Measurements from ENCODE around the gene ARHGAP26. TPM values are rescaled to one million over a fixed set of nuclear protein-coding genes. Genes with fewer than 3 reads are reported as not detected.

ARHGAP26 gene
- total RNA-seq, 2 experiments from 2014 or later = 12.8 to 15.4 TPM

GRCh38 chr5:142736247-142736632 lies 33.9 kb upstream of the ARHGAP26 start:
- H3K27me3 Mint-ChIP-seq = no peaks in the 10 kb centered on the region
- ChIA-PET CTCF (interaction anchor here (0.6 to 2.3 kb wide), 7 partner anchors 12 to 223 kb away, joined by 3 to 7 read pairs (median 4); no protein-coding TSS in a partner anchor), POLR2A (no interaction called here)
- no peak overlapping the region for H3K4me3 Mint-ChIP-seq
- no peaks in the 10 kb centered on the region for H3K9me3 Mint-ChIP-seq (ENCODE audit: low read depth)
- DNase-seq (no peak), ATAC-seq (no peak)
- no peaks in the 10 kb centered on the region for H3K36me3 Mint-ChIP-seq (ENCODE audit: low read depth)
- peaks cover 8% of the 10 kb centered on the region for H3K4me1 Mint-ChIP-seq
- intact Hi-C loops (cut with DNase I, micrococcal nuclease) = no loop called here
- H3K27ac Mint-ChIP-seq = no peak overlapping the region

- no peaks in the 10 kb centered on the region for H3K36me3 Mint-ChIP-seq (ENCODE audit: low read depth)
- H3K4me3 Mint-ChIP-seq = no peak overlapping the region
- intact Hi-C loops (cut with DNase I, micrococcal nuclease) = no loop called here
- peaks cover 8% of the 10 kb centered on the region for H3K4me1 Mint-ChIP-seq
- ATAC-seq (no peak), DNase-seq (no peak)
- H3K27ac Mint-ChIP-seq = no peak overlapping the region
- no peaks in the 10 kb centered on the region for H3K9me3 Mint-ChIP-seq (ENCODE audit: low read depth)
- H3K27me3 Mint-ChIP-seq = no peaks in the 10 kb centered on the region
- CTCF ChIA-PET = interaction anchor here (1.1 to 1.5 kb wide), 5 partner anchors 11 to 152 kb away, joined by 3 to 6 read pairs (median 3); no protein-coding TSS in a partner anchor
- POLR2A ChIA-PET = no interaction called here
These were observed 33.0 kb upstream of the ARHGAP26 start for GRCh38 chr5:142737179-142737578.

GRCh38 chr5:142740474-142741242 lies 29.5 kb upstream of the ARHGAP26 start:
- no peak for DNase-seq
- no peak for ATAC-seq
- no peaks in the 10 kb centered on the region for H3K9me3 Mint-ChIP-seq (ENCODE audit: low read depth)
- peaks cover 3% of the 10 kb centered on the region for H3K4me1 Mint-ChIP-seq
- CTCF ChIA-PET = interaction anchor here (0.7 to 12.0 kb wide), 10 partner anchors 8 to 148 kb away, joined by 3 to 149 read pairs (median 4); no protein-coding TSS in a partner anchor
- H3K36me3 Mint-ChIP-seq (ENCODE audit: low read depth) = no peaks in the 10 kb centered on the region
- H3K4me3 Mint-ChIP-seq = no peak overlapping the region
- POLR2A ChIA-PET = no interaction called here
- no peak overlapping the region for H3K27ac Mint-ChIP-seq
- intact Hi-C loops (cut with DNase I, micrococcal nuclease) = loop anchor here in 1 of 2 experiments (10.0 kb wide), 1 partner anchor 1224 kb away; no protein-coding TSS in a partner anchor
- H3K27me3 Mint-ChIP-seq = peaks cover 2% of the 10 kb centered on the region

- Mint-ChIP-seq H3K4me3 (no peak overlapping the region), H3K27me3 (peaks cover 2% of the 10 kb centered on the region), H3K27ac (no peak overlapping the region), H3K36me3 (ENCODE audit: low read depth) (no peaks in the 10 kb centered on the region), H3K4me1 (peaks cover 5% of the 10 kb centered on the region), H3K9me3 (ENCODE audit: low read depth) (no peaks in the 10 kb centered on the region)
- intact Hi-C loops (cut with DNase I, micrococcal nuclease) = loop anchor here in 1 of 2 experiments (10.0 kb wide), 1 partner anchor 1221 kb away; no protein-coding TSS in a partner anchor
- DNase-seq = no peak
- ChIA-PET POLR2A (no interaction called here), CTCF (interaction anchor here (0.9 to 12.0 kb wide), 5 partner anchors 26 to 145 kb away, joined by 4 to 229 read pairs (median 16); no protein-coding TSS in a partner anchor)
- no peak for ATAC-seq
These were observed 26.4 kb upstream of the ARHGAP26 start for GRCh38 chr5:142743592-142744441.

- H3K27ac Mint-ChIP-seq = no peak overlapping the region
- peaks cover 2% of the 10 kb centered on the region for H3K27me3 Mint-ChIP-seq
- no peak for ATAC-seq
- DNase-seq = no peak
- H3K4me3 Mint-ChIP-seq = no peak overlapping the region
- H3K36me3 Mint-ChIP-seq (ENCODE audit: low read depth) = no peaks in the 10 kb centered on the region
- H3K9me3 Mint-ChIP-seq (ENCODE audit: low read depth) = no peaks in the 10 kb centered on the region
- intact Hi-C loops (cut with DNase I, micrococcal nuclease) = loop anchor here in 1 of 2 experiments (10.0 kb wide), 1 partner anchor 1220 kb away; no protein-coding TSS in a partner anchor
- peaks cover 15% of the 10 kb centered on the region for H3K4me1 Mint-ChIP-seq
- POLR2A ChIA-PET = no interaction called here
- CTCF ChIA-PET = interaction anchor here (4.5 to 12.0 kb wide), 4 partner anchors 28 to 144 kb away, joined by 16 to 229 read pairs (median 116); no protein-coding TSS in a partner anchor
These were observed 24.9 kb upstream of the ARHGAP26 start for GRCh38 chr5:142745268-142745667.

- DNase-seq (no peak), ATAC-seq (no peak)
- Mint-ChIP-seq H3K36me3 (ENCODE audit: low read depth) (no peaks in the 10 kb centered on the region), H3K4me3 (no peak overlapping the region), H3K27ac (no peak overlapping the region), H3K4me1 (peaks cover 15% of the 10 kb centered on the region), H3K9me3 (ENCODE audit: low read depth) (no peaks in the 10 kb centered on the region), H3K27me3 (peaks cover 2% of the 10 kb centered on the region)
- intact Hi-C loops (cut with DNase I, micrococcal nuclease) = loop anchor here in 1 of 2 experiments (10.0 kb wide), 1 partner anchor 1218 kb away; no protein-coding TSS in a partner anchor
- ChIA-PET CTCF (interaction anchor here (0.9 to 12.0 kb wide), 14 partner anchors 15 to 169 kb away, joined by 3 to 229 read pairs (median 15); partner anchors contain the start of gene ARHGAP26), POLR2A (no interaction called here)
These were observed 23.4 kb upstream of the ARHGAP26 start for GRCh38 chr5:142746532-142747433.

- ChIA-PET POLR2A (interaction anchor here (0.6 kb wide), 1 partner anchor 1139 kb away, joined by 5 read pairs; no protein-coding TSS in a partner anchor), CTCF (interaction anchor here (0.7 to 12.0 kb wide), 31 partner anchors 8 to 160 kb away, joined by 3 to 229 read pairs (median 7); partner anchors contain the start of gene ARHGAP26)
- intact Hi-C loops (cut with DNase I, micrococcal nuclease) = loop anchor here (1.0 to 10.0 kb wide), 4 partner anchors 119 to 1217 kb away; no protein-coding TSS in a partner anchor
- DNase-seq (no peak), ATAC-seq (no peak)
- Mint-ChIP-seq H3K9me3 (ENCODE audit: low read depth) (no peaks in the 10 kb centered on the region), H3K36me3 (ENCODE audit: low read depth) (no peaks in the 10 kb centered on the region), H3K27me3 (peaks cover 2% of the 10 kb centered on the region), H3K4me3 (no peak overlapping the region), H3K4me1 (peaks cover 15% of the 10 kb centered on the region), H3K27ac (no peak overlapping the region)
These were observed 22.0 kb upstream of the ARHGAP26 start for GRCh38 chr5:142748132-142748531.

- Mint-ChIP-seq H3K4me1 (peaks cover 13% of the 10 kb centered on the region), H3K4me3 (no peak overlapping the region), H3K36me3 (ENCODE audit: low read depth) (no peaks in the 10 kb centered on the region), H3K9me3 (ENCODE audit: low read depth) (no peaks in the 10 kb centered on the region), H3K27me3 (peaks cover 2% of the 10 kb centered on the region), H3K27ac (no peak overlapping the region)
- intact Hi-C loops (cut with DNase I, micrococcal nuclease) = loop anchor here (1.0 to 10.0 kb wide), 4 partner anchors 119 to 1216 kb away; no protein-coding TSS in a partner anchor
- DNase-seq (peak; percentile 77), ATAC-seq (peak; percentile 79)
- CTCF ChIA-PET = interaction anchor here (0.6 to 12.0 kb wide), 37 partner anchors 9 to 1660 kb away, joined by 3 to 229 read pairs (median 6); partner anchors contain the start of gene ARHGAP26
- POLR2A ChIA-PET = interaction anchor here (0.6 to 1.1 kb wide), 2 partner anchors 20 to 1140 kb away, joined by 4 to 5 read pairs; no protein-coding TSS in a partner anchor
These were observed 21.5 kb upstream of the ARHGAP26 start for GRCh38 chr5:142748568-142749249.

- peak; percentile 45 for DNase-seq
- ATAC-seq = peak; percentile 84
- H3K4me1 Mint-ChIP-seq = peaks cover 11% of the 10 kb centered on the region
- no peaks in the 10 kb centered on the region for H3K36me3 Mint-ChIP-seq (ENCODE audit: low read depth)
- ChIA-PET POLR2A (interaction anchor here (1.1 kb wide), 1 partner anchor 20 kb away, joined by 4 read pairs; no protein-coding TSS in a partner anchor), CTCF (interaction anchor here (0.6 to 12.0 kb wide), 30 partner anchors 9 to 1661 kb away, joined by 3 to 229 read pairs (median 7); partner anchors contain the start of gene ARHGAP26)
- no peaks in the 10 kb centered on the region for H3K9me3 Mint-ChIP-seq (ENCODE audit: low read depth)
- peaks cover 2% of the 10 kb centered on the region for H3K27me3 Mint-ChIP-seq
- H3K4me3 Mint-ChIP-seq = no peak overlapping the region
- intact Hi-C loops (cut with DNase I, micrococcal nuclease) = loop anchor here (1.0 to 10.0 kb wide), 3 partner anchors 131 to 1215 kb away; no protein-coding TSS in a partner anchor
- H3K27ac Mint-ChIP-seq = no peak overlapping the region
These were observed 20.9 kb upstream of the ARHGAP26 start for GRCh38 chr5:142749321-142749720.
